LNCaP clone FGC (cell line): ENCODE measurements around the gene ITGA1.

ENCODE experiments used
- DNase-seq: peaks from one replicate; pipeline ENCODE4 v3.0.0-alpha.2; 2011; ENCODE audit warnings: low read depth
- H3K4me3 ChIP-seq: 2 replicates; pipeline ENCODE4 v1.5.1; 2011; ENCODE audit warnings: mild to moderate bottlenecking, low read depth, low read length, control low read depth
- CTCF ChIP-seq: IDR thresholded peaks from 2 replicates; pipeline ENCODE4 v1.5.1; 2012; ENCODE audit warnings: mild to moderate bottlenecking; ENCODE audit not compliant: control insufficient read depth, insufficient read depth; ENCODE audit errors: extremely low read depth

ITGA1 gene

DNA sequence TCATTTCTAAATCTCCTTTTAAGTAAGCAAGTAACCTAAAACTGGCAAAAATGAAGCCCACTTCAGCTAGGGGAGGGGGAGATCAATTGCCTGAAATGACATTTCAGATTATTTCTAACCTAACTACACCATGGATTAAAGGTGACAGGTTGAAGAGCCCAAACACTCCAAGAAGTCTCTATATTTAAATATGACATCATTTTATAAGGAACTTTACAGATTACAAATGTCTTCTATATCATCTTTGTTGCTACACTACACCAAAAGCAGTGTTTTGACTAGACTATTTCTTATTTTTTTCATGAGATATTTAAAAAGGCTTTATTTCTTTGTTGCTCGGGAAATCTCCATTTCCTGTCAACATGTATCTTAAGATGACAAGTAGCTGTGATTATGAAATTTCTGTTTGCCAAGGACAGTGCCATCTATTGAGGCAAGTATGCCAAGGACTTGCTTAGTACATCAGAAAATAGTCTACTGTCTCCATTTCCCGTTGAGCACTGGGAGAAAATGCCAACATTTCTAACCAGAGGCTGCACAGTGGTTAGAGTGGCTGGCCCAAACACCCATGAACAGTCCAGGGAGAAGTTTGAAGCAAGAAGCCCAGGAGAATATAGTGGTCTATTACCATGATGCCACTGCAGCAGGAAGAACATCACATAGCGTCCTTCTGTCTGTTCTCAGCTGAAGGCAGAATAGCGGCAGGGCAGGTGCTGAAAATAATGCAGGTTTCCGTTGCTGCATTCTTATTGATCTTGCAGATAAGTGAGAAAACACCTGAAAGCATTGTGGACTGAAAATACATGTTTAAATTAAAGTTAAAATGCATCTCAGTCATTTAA lies 108.1 kb downstream of the ITGA1 start:
- no peak for DNase-seq
- H3K4me3 ChIP-seq: no peak overlapping the region
- TF ChIP-seq CTCF: peak; percentile 37

DNA sequence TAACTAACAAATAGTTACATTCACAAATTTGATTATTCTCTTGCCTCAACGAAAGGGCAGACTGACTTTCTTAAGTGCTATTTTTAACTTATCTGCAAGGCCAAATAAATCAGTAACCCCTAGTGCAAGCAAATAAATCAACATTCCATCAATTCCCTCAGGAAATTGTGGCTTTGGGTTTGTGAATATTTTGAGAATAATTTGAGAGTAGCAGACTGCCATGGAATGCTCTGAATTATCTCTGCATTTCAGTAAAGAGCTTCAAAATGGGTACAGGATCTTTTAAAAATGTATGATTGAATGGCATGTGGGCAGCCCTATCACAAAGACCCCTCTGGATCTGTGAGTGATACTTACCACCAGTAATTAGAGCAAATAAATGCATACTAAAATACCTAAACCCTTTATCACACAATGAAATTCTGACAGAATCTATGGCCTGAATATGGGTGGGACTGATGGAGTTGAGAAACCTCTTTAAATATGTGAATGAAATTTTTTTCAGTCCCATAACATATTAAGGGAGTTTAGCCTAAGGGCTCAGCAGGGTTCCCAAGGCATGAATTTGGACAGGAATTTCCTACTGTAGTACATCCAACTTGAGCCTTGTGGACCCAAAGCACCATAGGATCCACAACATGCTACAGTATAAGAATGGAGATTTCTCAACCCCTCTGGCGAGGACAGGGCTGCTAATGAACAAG lies 109.0 kb downstream of the ITGA1 start:
- DNase-seq: no peak
- TF ChIP-seq CTCF: no peak
- no peak overlapping the region for H3K4me3 ChIP-seq

GRCh38 chr5:52897238-52897614 lies 109.5 kb downstream of the ITGA1 start:
- H3K4me3 ChIP-seq: no peak overlapping the region
- DNase-seq: no peak
- no peak for TF ChIP-seq CTCF

GRCh38 chr5:52898961-52899680 lies 111.4 kb downstream of the ITGA1 start:
- no peak overlapping the region for H3K4me3 ChIP-seq
- TF ChIP-seq CTCF: no peak
- DNase-seq: no peak

DNA sequence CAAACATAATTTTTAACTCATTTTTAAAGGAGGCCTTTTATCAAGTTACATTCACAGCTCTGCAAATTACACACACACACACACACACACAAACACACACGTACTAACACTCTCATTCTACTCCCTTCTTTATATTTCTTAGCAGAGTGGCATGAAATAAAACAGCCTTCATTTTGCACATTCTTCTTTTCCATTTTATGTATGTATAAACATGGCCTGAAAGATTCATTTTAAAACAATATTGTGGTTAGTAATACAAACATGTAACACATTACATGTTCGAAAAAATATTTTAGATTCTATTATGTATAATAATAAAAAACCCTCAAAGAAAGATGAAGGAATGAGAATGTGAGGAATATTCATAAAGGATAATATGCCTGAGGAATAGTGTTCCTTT lies 115.4 kb downstream of the ITGA1 start:
- TF ChIP-seq CTCF: no peak
- no peak for DNase-seq
- H3K4me3 ChIP-seq: no peak overlapping the region

DNA sequence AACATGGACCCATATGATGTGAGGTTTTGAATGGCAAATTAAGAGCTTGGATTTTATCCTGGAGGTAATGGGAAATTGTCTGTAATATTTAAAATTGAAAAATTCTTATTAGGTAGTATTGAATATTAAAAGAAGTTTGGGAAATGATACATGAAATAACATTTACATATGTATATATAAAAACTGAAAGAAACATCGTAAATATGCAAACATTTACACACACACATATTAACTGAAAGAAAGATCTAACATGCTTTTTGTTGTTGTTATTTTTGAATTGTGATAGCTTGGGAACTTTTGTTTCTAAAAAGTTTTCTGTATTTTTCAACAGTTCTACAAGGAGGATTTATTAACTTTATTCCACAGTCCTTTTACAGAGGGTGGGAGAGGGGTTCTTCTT lies 118.6 kb downstream of the ITGA1 start:
- TF ChIP-seq CTCF: no peak
- no peak overlapping the region for H3K4me3 ChIP-seq
- no peak for DNase-seq
